ENCODE data around the gene HSF2BP.

HSF2BP gene

GRCh38 chr21:43699933-43700599 is 40.8 kb upstream of the HSF2BP start:
- no peak for TF ChIP-seq CTCF (IDR thresholded peaks at IDR 0.05)

GRCh38 chr21:43697758-43698643 is 38.7 kb upstream of the HSF2BP start:
- TF ChIP-seq CTCF (IDR thresholded peaks at IDR 0.05): no peak

- TF ChIP-seq CTCF (IDR thresholded peaks at IDR 0.05): no peak
Observed at GRCh38 chr21:43696214-43696613, 36.9 kb upstream of the HSF2BP start.

GRCh38 chr21:43694437-43695079 is 35.3 kb upstream of the HSF2BP start:
- no peak for TF ChIP-seq CTCF (IDR thresholded peaks at IDR 0.05)

- no peak for TF ChIP-seq CTCF (IDR thresholded peaks at IDR 0.05)
Observed at GRCh38 chr21:43693981-43694380, 34.7 kb upstream of the HSF2BP start.

GRCh38 chr21:43692949-43693348 is 33.7 kb upstream of the HSF2BP start:
- TF ChIP-seq CTCF (IDR thresholded peaks at IDR 0.05): no peak

GRCh38 chr21:43691801-43692200 is 32.5 kb upstream of the HSF2BP start:
- no peak for TF ChIP-seq CTCF (IDR thresholded peaks at IDR 0.05)
